Stomach (tissue), 4 donors: Measurements from ENCODE around the gene NVL.
"Not testable (repeated sequence)": the region's sequence is repeated elsewhere in the genome, so short reads cannot be mapped to it uniquely, and the experiment has no call there.

Experiments used
- CTCF ChIP-seq, 7 experiments: fragments of 450-650 bp in 4 of 7; fragments of 200-600 bp in 3 of 7; sonication (generic) in 3 of 7; IDR thresholded peaks; one replicate each; pipeline ENCODE4 v1.5.1; 2016 to 2019; ENCODE audit warnings: antibody characterized with exemption in 7 of 7, control low read depth in 2 of 7, mild to moderate bottlenecking in 1 of 7
- POLR2A ChIP-seq, 4 donors: fragments of 450-650 bp; IDR thresholded peaks; one replicate each; pipeline ENCODE4 v1.6.1; 2016; ENCODE audit warnings: antibody characterized with exemption in 4 of 4, control low read depth in 2 of 4, mild to moderate bottlenecking in 1 of 4, moderate library complexity in 1 of 4
- POLR2AphosphoS5 ChIP-seq, 3 donors: sonication (generic); formaldehyde crosslinking; IDR thresholded peaks; one replicate each; pipeline ENCODE4 v1.6.1; 2016; ENCODE audit warnings: antibody characterized with exemption in 3 of 3

GRCh38 chr1:224340453-224341384 lies 10.7 kb upstream of the NVL start:
- not testable (repeated sequence) for TF ChIP-seq CTCF, POLR2A, POLR2AphosphoS5 (IDR thresholded peaks at IDR 0.05)
